HG02623 (cell line): Measurements from ENCODE around the gene ROR1.

Experiments used
- ATAC-seq: cut with Tn5 transposase; IDR thresholded peaks from one replicate; pipeline ENCODE4 v1.9.1; 2021; ENCODE audit warnings: moderate library complexity; ENCODE audit not compliant: unreplicated experiment

Gene ROR1

GRCh38 chr1:64163970-64164369 is 390.2 kb downstream of the ROR1 start:
- ATAC-seq, result no peak

- no peak for ATAC-seq
These were observed 392.8 kb downstream of the ROR1 start for GRCh38 chr1:64166629-64167028.

GRCh38 chr1:64167176-64167575 is 393.4 kb downstream of the ROR1 start:
- no peak for ATAC-seq

- ATAC-seq, result no peak
These were observed 397.4 kb downstream of the ROR1 start for GRCh38 chr1:64171246-64171645.

- peak; percentile 72 for ATAC-seq
These were observed 398.0 kb downstream of the ROR1 start for GRCh38 chr1:64171797-64172281.

GRCh38 chr1:64172458-64172983 is 398.7 kb downstream of the ROR1 start:
- no peak for ATAC-seq

- ATAC-seq, result no peak
These were observed 399.6 kb downstream of the ROR1 start for GRCh38 chr1:64173336-64173940.

GRCh38 chr1:64175639-64176038 is 401.8 kb downstream of the ROR1 start:
- no peak for ATAC-seq

GRCh38 chr1:64176659-64177058 is 402.8 kb downstream of the ROR1 start:
- no peak for ATAC-seq

- no peak for ATAC-seq
These were observed 405.8 kb downstream of the ROR1 start for GRCh38 chr1:64179588-64179987.

- ATAC-seq, result no peak
These were observed 408.4 kb downstream of the ROR1 start for GRCh38 chr1:64182207-64182606.

- no peak for ATAC-seq
These were observed 409.7 kb downstream of the ROR1 start for GRCh38 chr1:64183395-64184002.

- ATAC-seq, result no peak
These were observed 410.2 kb downstream of the ROR1 start for GRCh38 chr1:64184003-64184440.

GRCh38 chr1:64186138-64186897 is 412.5 kb downstream of the ROR1 start:
- no peak for ATAC-seq

GRCh38 chr1:64186898-64187280 is 413.1 kb downstream of the ROR1 start:
- ATAC-seq, result no peak

GRCh38 chr1:64187646-64188045 is 413.8 kb downstream of the ROR1 start:
- ATAC-seq, result no peak

GRCh38 chr1:64192290-64192689 is 418.5 kb downstream of the ROR1 start:
- ATAC-seq, result no peak

- no peak for ATAC-seq
These were observed 420.6 kb downstream of the ROR1 start for GRCh38 chr1:64194168-64195080.

- no peak for ATAC-seq
These were observed 421.2 kb downstream of the ROR1 start for GRCh38 chr1:64195081-64195395.

- no peak for ATAC-seq
These were observed 422.5 kb downstream of the ROR1 start for GRCh38 chr1:64196074-64196870.
